Testis (tissue), 3 donors: ENCODE measurements around the gene PDHX. TPM values are rescaled to one million over a fixed set of nuclear protein-coding genes. Genes with fewer than 3 reads are reported as not detected.
A peak's percentile ranks its signal among the peaks of the same experiment; 100 is the strongest.

Experiments used
- DNase-seq: peaks from one replicate; pipeline ENCODE4 v3.0.0-alpha.2; 2019
- H3K27ac ChIP-seq, 2 donors: fragments of 200-600 bp; sonication (generic); one replicate each; pipeline ENCODE4 v1.5.1; 2019
- H3K27me3 ChIP-seq: fragments of 200-600 bp; sonication (generic); one replicate; pipeline ENCODE4 v1.5.1; 2019
- H3K36me3 ChIP-seq: fragments of 200-600 bp; sonication (generic); one replicate; pipeline ENCODE4 v1.5.1; 2017; ENCODE audit warnings: low read depth; ENCODE audit errors: missing control alignments
- H3K4me1 ChIP-seq: fragments of 200-600 bp; sonication (generic); one replicate; pipeline ENCODE4 v1.5.1; 2019
- H3K4me3 ChIP-seq, 2 donors: fragments of 200-600 bp; sonication (generic); one replicate each; pipeline ENCODE4 v1.5.1; 2017 to 2019
- H3K9me3 ChIP-seq: fragments of 200-600 bp; sonication (generic); one replicate; pipeline ENCODE4 v1.5.1; 2017
- POLR2A ChIP-seq: fragments of 450-650 bp; IDR thresholded peaks from one replicate; pipeline ENCODE4 v1.6.1; 2017; ENCODE audit warnings: antibody characterized with exemption, mild to moderate bottlenecking, moderate library complexity
- WGBS, 2 donors: methylation state at CpG; one replicate each; pipeline ENCODE4 v1.1.5; 2018; 5-methylcytosine and 5-hydroxymethylcytosine counted together
- intact Hi-C: fragments of 100-400 bp; cut with DNase I; formaldehyde crosslinking; loops from one replicate; pipeline ENCODE4 v1.15.1; 2023; ENCODE audit warnings: low total_unique reads
- polyA plus RNA-seq: library from polyadenylated mRNA; stranded (reverse); fragments of 350-450 nt; fragmentation: Illumina TruSeq; extraction: RNeasy Lipid Tissue Mini Kit (QIAGEN cat#74804); gene quantifications from one replicate; pipeline ENCODE4 v1.2.3, GENCODE V29; 2014; ENCODE audit warnings: low read depth, low replicate concordance; ENCODE audit not compliant: insufficient read depth
- total RNA-seq, 2 donors: library from RNA; depleted of rRNA; stranded (reverse); fragments of >200 nt; gene quantifications; one replicate each; pipeline ENCODE4 v1.2.3, GENCODE V29; 2016
- TF ChIP-seq, protein P1 (sequence below), 3 experiments: fragments of 450-650 bp in 2 of 3; fragments of 200-600 bp in 1 of 3; sonication (generic) in 1 of 3; IDR thresholded peaks; one replicate each; pipeline ENCODE4 v1.5.1; 2016 to 2019; ENCODE audit warnings: antibody characterized with exemption in 3 of 3, mild to moderate bottlenecking in 2 of 3, moderate library complexity in 1 of 3

PDHX gene
- total and polyA plus RNA-seq, 3 donors from 2014 or later = 47.9 to 54.2 (median 53.5) TPM

- Histone ChIP-seq H3K36me3 (no peaks in the 10 kb centered on the region), H3K4me3 (no peak overlapping the region), H3K27me3 (no peaks in the 10 kb centered on the region), H3K27ac (no peak overlapping the region), H3K4me1 (no peaks in the 10 kb centered on the region), H3K9me3 (no peaks in the 10 kb centered on the region)
- no peak for DNase-seq
- WGBS, 2 donors = 24 to 26% methylated on average over 2 of the region's 2 CpGs
- TF ChIP-seq POLR2A = no peak
- TF ChIP-seq, protein P1, sequence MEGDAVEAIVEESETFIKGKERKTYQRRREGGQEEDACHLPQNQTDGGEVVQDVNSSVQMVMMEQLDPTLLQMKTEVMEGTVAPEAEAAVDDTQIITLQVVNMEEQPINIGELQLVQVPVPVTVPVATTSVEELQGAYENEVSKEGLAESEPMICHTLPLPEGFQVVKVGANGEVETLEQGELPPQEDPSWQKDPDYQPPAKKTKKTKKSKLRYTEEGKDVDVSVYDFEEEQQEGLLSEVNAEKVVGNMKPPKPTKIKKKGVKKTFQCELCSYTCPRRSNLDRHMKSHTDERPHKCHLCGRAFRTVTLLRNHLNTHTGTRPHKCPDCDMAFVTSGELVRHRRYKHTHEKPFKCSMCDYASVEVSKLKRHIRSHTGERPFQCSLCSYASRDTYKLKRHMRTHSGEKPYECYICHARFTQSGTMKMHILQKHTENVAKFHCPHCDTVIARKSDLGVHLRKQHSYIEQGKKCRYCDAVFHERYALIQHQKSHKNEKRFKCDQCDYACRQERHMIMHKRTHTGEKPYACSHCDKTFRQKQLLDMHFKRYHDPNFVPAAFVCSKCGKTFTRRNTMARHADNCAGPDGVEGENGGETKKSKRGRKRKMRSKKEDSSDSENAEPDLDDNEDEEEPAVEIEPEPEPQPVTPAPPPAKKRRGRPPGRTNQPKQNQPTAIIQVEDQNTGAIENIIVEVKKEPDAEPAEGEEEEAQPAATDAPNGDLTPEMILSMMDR (IDR thresholded peaks at IDR 0.05) = peak; percentile 46 to 75 (median 50)
- intact Hi-C loops = loop anchor here (10.0 kb wide), 2 partner anchors 469 to 559 kb away; no protein-coding TSS in a partner anchor
These were observed 9.8 kb downstream of the PDHX start for GRCh38 chr11:34926101-34926830.

- no peak overlapping the region for H3K4me3 ChIP-seq
- TF ChIP-seq, protein P1 (IDR thresholded peaks at IDR 0.05) = no peak
- no peak for TF ChIP-seq POLR2A
- H3K27ac ChIP-seq = no peak overlapping the region
- intact Hi-C loops = loop anchor here (10.0 kb wide), 2 partner anchors 468 to 558 kb away; no protein-coding TSS in a partner anchor
- DNase-seq = no peak
- H3K4me1 ChIP-seq = no peaks in the 10 kb centered on the region
- H3K36me3 ChIP-seq = no peaks in the 10 kb centered on the region
- no peaks in the 10 kb centered on the region for H3K27me3 ChIP-seq
- no peaks in the 10 kb centered on the region for H3K9me3 ChIP-seq
These were observed 10.4 kb downstream of the PDHX start for GRCh38 chr11:34926831-34927132.

GRCh38 chr11:34928268-34928959 is 12.0 kb downstream of the PDHX start:
- TF ChIP-seq, protein P1 (IDR thresholded peaks at IDR 0.05) = no peak
- no peak for TF ChIP-seq POLR2A
- Histone ChIP-seq H3K4me3 (no peak overlapping the region), H3K27ac (no peak overlapping the region), H3K27me3 (no peaks in the 10 kb centered on the region), H3K4me1 (no peaks in the 10 kb centered on the region), H3K36me3 (no peaks in the 10 kb centered on the region), H3K9me3 (no peaks in the 10 kb centered on the region)
- intact Hi-C loops = loop anchor here (10.0 kb wide), 2 partner anchors 466 to 556 kb away; no protein-coding TSS in a partner anchor
- 52 to 75% methylated on average over 3 of the region's 3 CpGs for WGBS, 2 donors
- DNase-seq = no peak

DNA sequence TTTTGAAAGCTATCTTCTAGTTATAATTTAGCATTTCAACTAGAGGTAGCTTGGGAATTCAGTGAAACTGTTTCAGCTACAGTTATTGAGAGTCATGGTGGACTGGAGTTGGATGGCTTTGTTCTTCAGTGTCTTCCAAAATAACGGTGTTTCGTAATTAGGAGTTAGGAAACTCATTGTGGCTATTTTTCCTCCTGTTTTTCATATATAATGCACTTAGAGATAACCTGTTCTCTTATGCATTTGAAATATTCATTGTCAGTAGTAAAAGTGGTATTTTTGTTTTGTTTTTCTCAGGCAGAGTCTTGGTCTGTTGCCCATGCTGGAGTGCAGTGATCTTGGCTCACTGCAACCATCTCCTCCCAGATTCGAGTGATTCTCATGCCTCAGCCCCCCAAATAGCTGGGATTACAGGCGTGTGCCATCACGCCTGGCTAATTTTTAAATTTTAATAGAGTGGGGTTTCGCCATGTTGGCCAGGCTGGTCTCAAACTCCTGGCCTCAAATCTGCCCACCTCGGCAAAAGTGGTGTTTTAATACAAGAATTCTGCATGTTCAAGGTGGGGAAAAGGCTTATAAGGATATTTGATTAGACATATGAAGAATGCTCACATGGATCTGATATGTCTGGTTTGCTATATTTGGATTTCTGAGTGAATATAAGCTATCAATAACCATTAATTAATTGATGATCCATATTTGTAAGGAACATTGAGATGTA is 12.7 kb downstream of the PDHX start:
- H3K36me3 ChIP-seq = no peaks in the 10 kb centered on the region
- no peaks in the 10 kb centered on the region for H3K4me1 ChIP-seq
- 87 to 93% methylated on average over 7 of the region's 7 CpGs for WGBS, 2 donors
- DNase-seq = no peak
- H3K9me3 ChIP-seq = no peaks in the 10 kb centered on the region
- TF ChIP-seq, protein P1 (IDR thresholded peaks at IDR 0.05) = no peak
- no peak for TF ChIP-seq POLR2A
- no peak overlapping the region for H3K27ac ChIP-seq
- intact Hi-C loops = loop anchor here (10.0 kb wide), 2 partner anchors 466 to 556 kb away; no protein-coding TSS in a partner anchor
- no peak overlapping the region for H3K4me3 ChIP-seq
- H3K27me3 ChIP-seq = no peaks in the 10 kb centered on the region
